Ishikawa (cell line): ENCODE measurements around the gene VPS72.

Source experiments
- CEBPB ChIP-seq: IDR thresholded peaks from 2 replicates; pipeline ENCODE4 v1.6.1; 2012
- CREB1 ChIP-seq: IDR thresholded peaks from 2 replicates; pipeline ENCODE4 v1.6.1; 2012; ENCODE audit warnings: low read depth
- EGR1 ChIP-seq: IDR thresholded peaks from 2 replicates; pipeline ENCODE4 v1.6.1; 2012
- EP300 ChIP-seq: IDR thresholded peaks from 2 replicates; pipeline ENCODE4 v1.6.1; 2012; ENCODE audit warnings: borderline replicate concordance
- FOXM1 ChIP-seq: IDR thresholded peaks from 2 replicates; pipeline ENCODE4 v1.6.1; 2012; ENCODE audit warnings: low read depth, borderline replicate concordance
- NFIC ChIP-seq: IDR thresholded peaks from 2 replicates; pipeline ENCODE4 v1.6.1; 2012
- RAD21 ChIP-seq: IDR thresholded peaks from 2 replicates; pipeline ENCODE4 v1.6.1; 2012; ENCODE audit warnings: low read depth
- REST ChIP-seq: IDR thresholded peaks from 2 replicates; pipeline ENCODE4 v1.6.1; 2012; ENCODE audit warnings: low read depth, mild to moderate bottlenecking
- TAF1 ChIP-seq: IDR thresholded peaks from 2 replicates; pipeline ENCODE4 v1.6.1; 2012; ENCODE audit warnings: low read depth, mild to moderate bottlenecking
- TCF12 ChIP-seq: IDR thresholded peaks from 2 replicates; pipeline ENCODE4 v1.6.1; 2012; ENCODE audit warnings: low read depth
- TEAD4 ChIP-seq: IDR thresholded peaks from 2 replicates; pipeline ENCODE4 v1.6.1; 2012
- USF1 ChIP-seq: IDR thresholded peaks from 2 replicates; pipeline ENCODE4 v1.6.1; 2012
- YY1 ChIP-seq: IDR thresholded peaks from 2 replicates; pipeline ENCODE4 v1.6.1; 2012; ENCODE audit warnings: low read depth
- ZBTB7A ChIP-seq: IDR thresholded peaks from 2 replicates; pipeline ENCODE4 v1.6.1; 2012; ENCODE audit warnings: low read depth
- TF ChIP-seq, protein P1 (sequence below): IDR thresholded peaks from 2 replicates; pipeline ENCODE4 v1.6.1; 2012

The VPS72 gene

DNA sequence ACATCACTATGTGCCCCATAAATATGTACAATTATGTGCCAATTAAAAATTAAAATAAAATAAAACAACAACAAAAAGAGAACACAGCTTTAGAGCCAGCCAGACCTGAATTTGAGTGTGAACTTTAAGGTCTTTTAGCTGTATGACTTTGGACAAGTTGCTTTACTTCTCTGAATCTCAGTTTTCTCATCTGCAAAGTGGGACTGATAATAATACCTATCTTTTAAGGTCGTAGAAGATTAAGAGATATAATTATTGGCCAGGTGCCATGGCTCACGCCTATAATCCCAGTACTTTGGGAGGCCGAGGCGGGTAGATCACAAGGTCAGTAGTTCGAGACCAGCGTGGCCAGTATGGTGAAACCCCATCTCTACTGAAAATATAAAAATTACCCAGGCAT, 3.3 kb upstream of the VPS72 start:
- TF ChIP-seq NFIC (no peak), YY1 (no peak), TEAD4 (no peak), EGR1 (no peak), FOXM1 (no peak), REST (no peak)
- TF ChIP-seq, protein P1, sequence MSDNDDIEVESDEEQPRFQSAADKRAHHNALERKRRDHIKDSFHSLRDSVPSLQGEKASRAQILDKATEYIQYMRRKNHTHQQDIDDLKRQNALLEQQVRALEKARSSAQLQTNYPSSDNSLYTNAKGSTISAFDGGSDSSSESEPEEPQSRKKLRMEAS: no peak

- no peak for TF ChIP-seq TCF12
- no peak for TF ChIP-seq CREB1
- no peak for TF ChIP-seq EP300
- TF ChIP-seq, protein P1: no peak
- no peak for TF ChIP-seq TAF1
- TF ChIP-seq REST: no peak
- TF ChIP-seq YY1: no peak
- no peak for TF ChIP-seq EGR1
- no peak for TF ChIP-seq USF1
- TF ChIP-seq NFIC: no peak
- TF ChIP-seq RAD21: no peak
- no peak for TF ChIP-seq FOXM1
Measured at GRCh38 chr1:151192047-151192446, 2.0 kb upstream of the VPS72 start.

DNA sequence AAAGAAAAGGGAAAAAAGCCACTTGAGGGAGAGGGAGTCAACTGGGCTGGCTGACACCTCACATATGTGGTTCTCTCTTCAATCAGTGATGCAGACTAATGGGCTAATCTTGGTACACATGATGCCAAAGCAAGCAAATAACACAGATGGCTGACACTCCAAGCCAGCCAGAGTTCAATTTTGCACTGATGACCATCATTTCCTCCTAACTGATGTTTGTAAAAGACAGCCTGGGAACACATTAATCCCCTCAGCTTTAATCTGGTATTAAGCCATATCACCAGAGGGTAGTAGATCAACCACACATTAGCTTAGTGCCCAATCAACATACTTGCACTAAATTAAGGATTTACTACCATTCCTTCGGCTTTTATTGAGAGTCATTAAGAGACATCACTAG, 2.8 kb downstream of the VPS72 start:
- TF ChIP-seq NFIC (no peak), ZBTB7A (no peak), EGR1 (no peak), CREB1 (no peak), TAF1 (no peak), TEAD4 (no peak), FOXM1 (no peak), YY1 (no peak), REST (no peak), USF1 (no peak), EP300 (no peak), CEBPB (no peak), TCF12 (no peak), RAD21 (no peak)
- TF ChIP-seq, protein P1: no peak

DNA sequence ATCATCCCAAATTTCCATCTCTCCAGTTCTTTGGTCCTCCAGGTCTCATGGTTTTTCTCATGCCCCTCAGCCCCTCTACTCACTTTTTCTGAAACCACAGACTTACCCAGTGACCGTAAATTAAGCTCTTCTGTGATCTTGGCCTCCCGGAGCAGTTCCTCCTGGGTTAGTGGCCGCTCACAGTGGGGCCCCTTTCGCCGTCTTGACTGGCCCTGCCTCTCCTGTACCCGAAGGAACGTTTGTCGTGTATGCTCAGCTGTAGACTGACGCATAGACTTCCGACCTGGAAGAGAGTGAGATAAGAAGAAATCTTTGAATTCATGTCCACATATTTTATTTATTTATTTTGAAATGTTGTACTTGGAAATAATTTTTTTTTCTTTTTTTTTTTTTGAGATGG, 5.8 kb downstream of the VPS72 start:
- TF ChIP-seq CEBPB (no peak), EGR1 (no peak), CREB1 (no peak), TAF1 (no peak), NFIC (no peak), TEAD4 (no peak), REST (no peak), TCF12 (no peak), RAD21 (no peak), EP300 (no peak)
- TF ChIP-seq, protein P1: no peak
